HFF-Myc (cell line): ENCODE measurements around the gene PHF2.

Source experiments
- DNase-seq: peaks from one replicate; pipeline ENCODE4 v3.0.0-alpha.2; 2011; ENCODE audit warnings: low read depth; ENCODE audit errors: extremely low read depth
- H3K4me3 ChIP-seq: replicated peaks from 2 replicates; pipeline ENCODE4 v1.5.1; 2011; ENCODE audit warnings: low read depth, mild to moderate bottlenecking, control low read depth, low read length
- CTCF ChIP-seq: IDR thresholded peaks from 2 replicates; pipeline ENCODE4 v1.5.1; 2012; ENCODE audit warnings: mild to moderate bottlenecking, low read depth, low read length, control low read depth; ENCODE audit errors: missing control alignments

PHF2 gene

DNA sequence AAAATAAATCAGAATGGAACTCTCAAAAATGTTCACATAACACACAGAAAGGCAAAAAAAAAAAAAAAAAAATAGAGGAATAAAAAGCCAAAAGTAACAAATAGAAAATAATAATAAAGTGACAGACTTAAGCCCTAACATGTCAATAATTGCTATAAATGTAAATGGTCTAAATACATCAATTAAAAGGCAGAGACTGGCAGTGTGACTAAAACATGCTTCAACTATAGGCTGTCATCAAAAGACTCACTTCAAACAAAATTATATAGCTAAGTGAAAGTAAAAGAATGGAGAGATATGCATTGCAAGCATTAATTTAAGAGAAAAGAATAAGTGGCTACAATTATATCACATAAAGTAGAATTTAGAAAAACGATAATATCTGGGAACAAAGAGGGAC, 114.2 kb downstream of the PHF2 start:
- no peak for DNase-seq
- no peak overlapping the region for H3K4me3 ChIP-seq
- no peak for TF ChIP-seq CTCF

GRCh38 chr9:93693129-93693528, 116.7 kb downstream of the PHF2 start:
- no peak for DNase-seq
- TF ChIP-seq CTCF = no peak
- H3K4me3 ChIP-seq = no peak overlapping the region

DNA sequence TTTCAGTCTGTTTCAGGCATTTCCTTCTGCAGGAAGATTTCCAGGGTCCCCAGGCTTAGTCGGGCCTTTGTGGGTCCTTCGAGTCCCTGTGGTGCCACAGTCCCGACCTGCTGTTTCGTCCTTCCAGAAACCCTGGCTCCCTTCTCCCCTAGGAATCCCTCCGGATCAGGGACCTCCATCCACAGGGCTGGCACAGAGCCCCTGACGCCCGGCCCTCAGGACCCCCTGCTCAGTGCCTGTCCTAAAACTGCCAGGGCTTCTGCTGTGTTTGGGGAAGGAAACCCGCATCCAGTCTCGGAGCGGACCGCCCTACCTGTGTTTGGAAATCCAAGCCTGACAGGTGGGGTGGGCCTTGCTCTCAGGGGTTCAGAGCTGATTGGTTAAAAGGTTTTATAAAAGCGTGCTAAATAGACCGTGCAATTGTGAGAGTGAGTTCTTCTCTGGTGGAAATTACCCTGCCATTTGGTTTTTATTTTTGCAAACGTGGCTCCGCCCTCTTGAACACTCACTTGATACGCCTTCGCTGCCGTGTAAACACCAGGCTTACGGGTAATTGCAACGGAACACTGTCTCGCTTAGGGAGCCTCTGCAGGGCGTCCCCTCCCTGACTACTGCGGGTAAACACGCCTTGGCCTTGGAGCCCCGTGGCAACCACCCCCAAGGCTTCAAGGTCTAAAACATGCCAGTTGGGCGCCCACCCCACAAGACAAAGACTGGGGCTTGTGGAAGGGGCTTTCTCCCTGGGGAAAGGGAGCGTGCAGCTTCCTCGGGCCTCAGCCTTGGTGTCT, 121.2 kb downstream of the PHF2 start:
- DNase-seq = no peak
- TF ChIP-seq CTCF = no peak
- H3K4me3 ChIP-seq = no peak overlapping the region

- no peak overlapping the region for H3K4me3 ChIP-seq
- DNase-seq = no peak
- TF ChIP-seq CTCF = no peak
These were observed 121.9 kb downstream of the PHF2 start for GRCh38 chr9:93698140-93698908.

GRCh38 chr9:93699650-93700049, 123.3 kb downstream of the PHF2 start:
- no peak for TF ChIP-seq CTCF
- no peak for DNase-seq

GRCh38 chr9:93701494-93702218, 125.3 kb downstream of the PHF2 start:
- TF ChIP-seq CTCF = no peak
- DNase-seq = no peak
- no peak overlapping the region for H3K4me3 ChIP-seq

More at GRCh38 chr9:93699650-93700049, 123.3 kb downstream of the PHF2 start:
- H3K4me3 ChIP-seq = no peak overlapping the region
